AG04450 (cell line): ENCODE measurements around the gene MIER2. TPM values are rescaled to one million over a fixed set of nuclear protein-coding genes. Genes with fewer than 3 reads are reported as not detected.
"Not testable (repeated sequence)": the region's sequence is repeated elsewhere in the genome, so short reads cannot be mapped to it uniquely, and the experiment has no call there.

Experiments
- CTCF ChIA-PET: fragments of 300-600, 350-600 bp; formaldehyde crosslinking; extraction: SDS; loops from one replicate; lab custom pipeline; 2022; ENCODE audit warnings: antibody characterized with exemption, inconsistent platforms; lab: Charles Lee
- POLR2A ChIA-PET: fragments of 350-600 bp; formaldehyde crosslinking; extraction: SDS; loops from one replicate; lab custom pipeline; 2021; ENCODE audit warnings: antibody characterized with exemption, inconsistent platforms; lab: Yijun Ruan, JAX
- DNase-seq: peaks from one replicate; pipeline ENCODE4 v3.0.0-alpha.2; 2011; ENCODE audit warnings: low read depth, low spot score
- H3K27ac ChIP-seq: one replicate; pipeline ENCODE4 v1.5.1; 2012; ENCODE audit warnings: low read depth, low read length, control low read depth
- H3K27me3 ChIP-seq: one replicate; pipeline ENCODE4 v1.6.0; 2012; ENCODE audit warnings: low read length; ENCODE audit not compliant: control insufficient read depth, insufficient read depth
- H3K4me3 ChIP-seq: 2 replicates; pipeline ENCODE4 v1.5.1; 2011; ENCODE audit warnings: mild to moderate bottlenecking, low read depth, low read length, control low read depth
- H3K9me3 ChIP-seq: 2 replicates; pipeline ENCODE4 v1.5.1; 2012; ENCODE audit warnings: low read length; ENCODE audit not compliant: control insufficient read depth, insufficient read depth
- CTCF ChIP-seq: IDR thresholded peaks from 2 replicates; pipeline ENCODE4 v1.5.1; 2011; ENCODE audit warnings: low read depth, low read length, control low read depth, inconsistent platforms
- polyA minus RNA-seq: library from RNA; depleted of rRNA, polyadenylated mRNA; stranded (reverse); fragments of >200 nt; gene quantifications from 2 replicates; pipeline ENCODE4 v1.2.3, GENCODE V29; 2011; rRNA and poly(A)+ RNA removed
- polyA plus RNA-seq: library from polyadenylated mRNA; depleted of rRNA; stranded (reverse); fragments of >200 nt; gene quantifications from 2 replicates; pipeline ENCODE4 v1.2.3, GENCODE V29; 2011; rRNA removed

The MIER2 gene
- polyA plus RNA-seq (14.5 and 25.5 TPM in 2 replicates), polyA minus RNA-seq (73.8 and 94.2 TPM in 2 replicates)

- H3K9me3 ChIP-seq = peaks cover 7% of the 10 kb centered on the region
- ChIA-PET POLR2A (no interaction called here), CTCF (interaction anchor here (1.9 kb wide), 1 partner anchor 162 kb away, joined by 5 read pairs; no protein-coding TSS in a partner anchor)
- H3K27ac ChIP-seq = peak within 1 kb of the TSS; percentile 65
- no peak for TF ChIP-seq CTCF
- H3K4me3 ChIP-seq = peak within 1 kb of the TSS; percentile 71
- no peaks in the 10 kb centered on the region for H3K27me3 ChIP-seq
- DNase-seq = peak; percentile 16
Observed at GRCh38 chr19:344625-345319, at the start of gene MIER2. MIER2 (minus strand) TSS chr19:344796; CDS start chr19:344782, 14 bp downstream.

GRCh38 chr19:393560-393959, 49.0 kb upstream of the MIER2 start:
- H3K9me3 ChIP-seq = peaks cover 58% of the 10 kb centered on the region
- CTCF ChIA-PET, H3K27ac ChIP-seq, H3K27me3 ChIP-seq, DNase-seq, H3K4me3 ChIP-seq, POLR2A ChIA-PET: not testable (repeated sequence)

GRCh38 chr19:392375-392970, 47.9 kb upstream of the MIER2 start:
- DNase-seq = no peak

GRCh38 chr19:391726-392374, 47.3 kb upstream of the MIER2 start:
- H3K27ac ChIP-seq = no peak overlapping the region
- TF ChIP-seq CTCF = no peak
- H3K9me3 ChIP-seq = peaks cover 42% of the 10 kb centered on the region
- CTCF ChIA-PET = interaction anchor here (0.5 kb wide), 1 partner anchor 9 kb away, joined by 3 read pairs; no protein-coding TSS in a partner anchor
- POLR2A ChIA-PET = no interaction called here
- no peak for DNase-seq
- no peak overlapping the region for H3K4me3 ChIP-seq
- H3K27me3 ChIP-seq = no peaks in the 10 kb centered on the region

More at GRCh38 chr19:392375-392970, 47.9 kb upstream of the MIER2 start:
- Histone ChIP-seq H3K9me3 (peaks cover 47% of the 10 kb centered on the region), H3K27ac (no peak overlapping the region), H3K27me3 (no peaks in the 10 kb centered on the region), H3K4me3 (no peak overlapping the region)
- ChIA-PET CTCF (interaction anchor here (0.5 kb wide), 1 partner anchor 10 kb away, joined by 3 read pairs; no protein-coding TSS in a partner anchor), POLR2A (no interaction called here)
- TF ChIP-seq CTCF = no peak

- DNase-seq = no peak
- ChIA-PET CTCF (interaction anchor here (0.5 kb wide), 1 partner anchor 92 kb away, joined by 4 read pairs; no protein-coding TSS in a partner anchor), POLR2A (no interaction called here)
- Histone ChIP-seq H3K27me3 (no peaks in the 10 kb centered on the region), H3K4me3 (no peak overlapping the region), H3K27ac (no peak overlapping the region), H3K9me3 (peaks cover 36% of the 10 kb centered on the region)
- TF ChIP-seq CTCF = no peak
Observed at GRCh38 chr19:391207-391557, 46.6 kb upstream of the MIER2 start.
